Inflammatory macrophage treated with lipopolysaccharide for 4 hours (primary cell): ENCODE results near the gene ENO4.

Experiments used
- DNase-seq: peaks from one replicate; pipeline ENCODE4 v3.0.0-alpha.2; 2020

The ENO4 gene

DNA sequence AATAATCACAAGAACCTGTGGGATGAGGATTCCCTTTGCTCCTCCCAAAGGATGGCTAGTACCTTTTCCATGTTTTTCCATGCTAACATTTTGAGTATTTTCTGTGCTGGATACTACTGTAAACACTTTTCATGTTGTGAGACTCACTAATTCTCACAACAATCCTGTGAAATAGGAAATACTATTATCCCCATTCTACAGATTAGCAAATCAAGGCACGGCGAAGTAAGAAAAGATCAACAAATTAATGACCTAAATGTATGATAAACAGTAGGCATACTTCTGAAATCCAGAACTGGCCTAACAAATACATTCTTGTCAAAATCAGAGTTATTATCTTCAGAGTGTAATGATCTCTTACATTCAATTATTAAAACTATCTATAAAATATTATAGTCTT lies 69.3 kb downstream of the ENO4 start:
- no peak for DNase-seq

DNA sequence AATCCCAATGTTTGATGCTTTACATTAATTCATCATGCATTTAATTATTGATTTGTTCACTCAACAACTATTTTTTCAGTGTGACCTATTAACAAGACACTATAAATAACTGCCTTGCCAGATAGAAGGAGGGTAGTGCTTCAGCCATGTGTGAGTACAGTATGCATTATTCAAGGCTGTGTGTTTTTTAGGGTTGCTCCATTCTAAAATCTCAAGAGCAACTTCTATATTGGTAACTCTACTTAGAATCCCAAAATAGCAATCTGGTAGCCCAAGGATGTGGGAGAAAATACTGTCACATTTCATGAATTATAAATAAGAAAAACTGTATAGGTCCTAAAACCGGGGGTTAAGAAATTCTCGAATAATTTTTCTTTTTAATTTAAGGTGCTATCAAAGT lies 69.9 kb downstream of the ENO4 start:
- no peak for DNase-seq

DNA sequence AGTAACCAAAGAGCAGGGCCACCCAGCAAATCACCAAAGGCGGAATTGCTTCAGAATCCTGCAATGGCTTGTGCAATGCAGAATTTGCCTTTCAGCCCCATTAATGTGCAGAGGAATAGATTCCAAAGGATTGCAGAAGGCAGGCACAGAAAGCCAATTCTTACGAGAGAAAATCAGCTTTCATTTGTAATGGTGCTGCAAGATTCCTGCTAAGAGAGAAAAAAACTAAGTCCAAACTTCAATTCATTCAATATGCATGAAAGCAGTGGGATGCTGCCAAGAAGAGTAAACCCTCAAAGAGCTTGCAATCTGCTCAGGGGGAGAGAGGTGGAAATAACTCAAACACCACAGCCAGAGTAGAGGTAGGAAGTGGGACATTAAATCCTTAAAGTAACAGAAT lies 70.4 kb downstream of the ENO4 start:
- no peak for DNase-seq

DNA sequence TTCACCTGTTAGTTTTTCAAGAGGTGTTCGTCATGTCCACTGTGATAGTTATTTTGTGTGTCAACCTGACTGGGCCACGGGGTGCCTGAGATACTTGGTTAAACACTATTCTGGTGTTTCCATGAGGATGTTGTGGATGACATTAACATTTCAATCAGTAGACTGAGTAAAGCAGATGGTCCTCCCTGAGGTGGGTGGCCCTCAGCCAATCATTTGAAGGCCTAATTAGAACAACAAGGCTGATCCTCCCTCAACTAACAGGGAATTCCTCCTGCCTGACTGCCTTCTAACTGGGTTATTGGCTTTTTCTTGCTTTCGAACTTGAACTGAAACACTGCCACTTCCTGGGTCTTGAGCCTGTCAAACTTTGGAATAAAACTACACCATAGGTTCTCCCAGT lies 75.8 kb downstream of the ENO4 start:
- DNase-seq = no peak

DNA sequence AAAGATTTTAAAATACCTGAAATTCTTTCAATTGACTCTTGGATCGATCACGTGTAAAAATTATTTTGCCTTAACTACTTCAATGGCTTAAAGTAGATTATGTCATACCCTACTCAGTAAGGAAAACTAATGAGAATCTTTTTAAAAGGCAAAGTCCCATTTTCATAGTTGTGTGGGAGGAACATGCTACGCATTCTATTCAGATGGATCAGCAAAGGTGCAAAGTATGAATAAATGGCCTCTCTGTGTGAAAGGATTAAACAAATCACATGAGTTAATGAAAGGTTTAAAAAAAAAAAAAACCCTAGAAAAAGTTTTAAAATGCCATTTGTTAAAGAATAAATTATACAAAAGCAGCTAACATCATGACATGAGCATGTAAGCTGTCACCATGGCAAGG lies 77.1 kb downstream of the ENO4 start:
- DNase-seq = no peak

DNA sequence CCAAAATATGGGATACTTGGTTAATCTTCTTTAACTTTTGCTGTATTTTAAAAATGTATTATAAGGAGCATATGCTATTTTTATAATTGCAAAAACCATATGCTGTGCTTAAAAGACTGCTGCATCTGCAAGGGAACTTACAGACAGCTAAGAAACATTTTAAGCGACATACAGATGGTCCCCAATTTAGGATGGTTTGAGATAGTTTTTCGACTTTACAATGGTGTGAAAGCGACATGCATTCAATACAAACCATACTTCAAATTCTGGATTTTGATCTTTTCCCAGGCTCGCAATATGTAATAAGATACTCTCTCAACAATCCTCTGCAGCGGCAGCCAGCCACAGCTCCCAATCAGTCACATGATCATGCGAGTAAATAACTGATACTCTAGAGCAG lies 82.5 kb downstream of the ENO4 start:
- no peak for DNase-seq
